Prostate gland (tissue), 2 donors: Measurements from ENCODE around the gene RPL3.

Experiments
- POLR2AphosphoS5 ChIP-seq: sonication (generic); formaldehyde crosslinking; IDR thresholded peaks from one replicate; pipeline ENCODE4 v1.6.1; 2017; ENCODE audit warnings: antibody characterized with exemption
- TF ChIP-seq, protein P1 (sequence below), 4 experiments: fragments of 200-600 bp in 2 of 4; fragments of 450-650 bp in 2 of 4; sonication (generic) in 2 of 4; IDR thresholded peaks; 1 replicate in 3 of 4; 2 replicates in 1 of 4; pipeline ENCODE4 v1.5.1; 2016 to 2019; ENCODE audit warnings: antibody characterized with exemption in 4 of 4, mild to moderate bottlenecking in 2 of 4, moderate library complexity in 2 of 4

DNA sequence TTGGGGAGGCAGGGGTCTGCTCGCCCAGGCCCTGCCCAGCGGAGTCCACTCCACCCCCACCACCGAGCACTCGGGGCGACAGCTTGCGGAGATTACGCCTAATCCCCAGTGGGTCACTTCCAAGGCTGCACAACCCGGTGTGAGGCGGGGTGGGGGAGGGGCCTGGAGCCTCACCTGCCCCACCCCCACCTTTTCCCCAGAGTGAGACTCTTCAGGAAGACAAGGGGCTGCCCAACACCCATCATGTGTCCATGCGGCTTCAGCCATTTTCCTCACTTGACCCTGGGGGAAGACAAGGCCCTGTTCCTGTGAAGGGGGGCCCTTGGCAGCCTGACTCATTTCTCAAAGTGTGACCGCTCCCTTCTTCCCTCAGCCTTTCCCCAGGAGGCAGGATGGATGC is 42.8 kb upstream of the RPL3 start:
- TF ChIP-seq, protein P1, sequence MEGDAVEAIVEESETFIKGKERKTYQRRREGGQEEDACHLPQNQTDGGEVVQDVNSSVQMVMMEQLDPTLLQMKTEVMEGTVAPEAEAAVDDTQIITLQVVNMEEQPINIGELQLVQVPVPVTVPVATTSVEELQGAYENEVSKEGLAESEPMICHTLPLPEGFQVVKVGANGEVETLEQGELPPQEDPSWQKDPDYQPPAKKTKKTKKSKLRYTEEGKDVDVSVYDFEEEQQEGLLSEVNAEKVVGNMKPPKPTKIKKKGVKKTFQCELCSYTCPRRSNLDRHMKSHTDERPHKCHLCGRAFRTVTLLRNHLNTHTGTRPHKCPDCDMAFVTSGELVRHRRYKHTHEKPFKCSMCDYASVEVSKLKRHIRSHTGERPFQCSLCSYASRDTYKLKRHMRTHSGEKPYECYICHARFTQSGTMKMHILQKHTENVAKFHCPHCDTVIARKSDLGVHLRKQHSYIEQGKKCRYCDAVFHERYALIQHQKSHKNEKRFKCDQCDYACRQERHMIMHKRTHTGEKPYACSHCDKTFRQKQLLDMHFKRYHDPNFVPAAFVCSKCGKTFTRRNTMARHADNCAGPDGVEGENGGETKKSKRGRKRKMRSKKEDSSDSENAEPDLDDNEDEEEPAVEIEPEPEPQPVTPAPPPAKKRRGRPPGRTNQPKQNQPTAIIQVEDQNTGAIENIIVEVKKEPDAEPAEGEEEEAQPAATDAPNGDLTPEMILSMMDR (IDR thresholded peaks at IDR 0.05) = no peak
- TF ChIP-seq POLR2AphosphoS5 = no peak
